Mammary epithelial cell (primary cell): Measurements from ENCODE around the gene TMEM161A.

ENCODE experiments used
- CTCF ChIP-seq, 2 donors: IDR thresholded peaks in 1 of 2; conservative IDR thresholded peaks in 1 of 2; 2 replicates each; pipeline ENCODE4 v1.5.1; 2011 to 2012; ENCODE audit warnings: inconsistent platforms in 2 of 2, low read length in 2 of 2, mild to moderate bottlenecking in 2 of 2, control low read depth in 1 of 2, low read depth in 1 of 2; ENCODE audit not compliant: insufficient read depth in 1 of 2; ENCODE audit errors: extremely low read depth in 1 of 2
- EZH2 ChIP-seq: IDR thresholded peaks from 2 replicates; pipeline ENCODE4 v1.6.1; 2012; ENCODE audit warnings: low read length, inconsistent platforms, borderline replicate concordance

GRCh38 chr19:19176950-19177349 lies 38.7 kb upstream of the TMEM161A start:
- TF ChIP-seq CTCF (conservative IDR thresholded peaks at IDR 0.05 in 1 of 2, IDR thresholded peaks at IDR 0.05 in 1 of 2; ENCODE audit: extremely low read depth in 1 of 2, insufficient read depth in 1 of 2, low read depth in 1 of 2, low read length in 2 of 2) = no peak
- TF ChIP-seq EZH2 = no peak
